WTC11 (cell line): ENCODE data around the gene OAS2. TPM values are rescaled to one million over a fixed set of nuclear protein-coding genes. Genes with fewer than 3 reads are reported as not detected.
A peak's percentile ranks its signal among the peaks of the same experiment; 100 is the strongest.

ENCODE experiments used
- ATAC-seq: fragments of 200-7000 bp; cut with Tn5 transposase; 2 replicates; pipeline ENCODE4 v1.10.0; 2021; ENCODE audit warnings: mild to moderate bottlenecking, moderate library complexity
- CTCF ChIA-PET: fragments of 300-600 bp; sonication (Branson Sonifier 250); formaldehyde crosslinking; loops from one replicate; lab custom pipeline; 2021; ENCODE audit warnings: antibody characterized with exemption; lab: Charles Lee
- POLR2A ChIA-PET: fragments of 350-600 bp; sonication (Branson Sonifier 250); formaldehyde crosslinking; loops from one replicate; lab custom pipeline; 2021; ENCODE audit warnings: antibody characterized with exemption; lab: Charles Lee
- DNase-seq: peaks from one replicate; pipeline ENCODE4 v3.0.0; 2021; ENCODE audit warnings: low spot score
- H3K27ac Mint-ChIP-seq: 2 replicates; pipeline ENCODE4 v1.8.0; 2021; ENCODE audit warnings: mixed read lengths
- H3K27me3 Mint-ChIP-seq: 2 replicates; pipeline ENCODE4 v1.8.0; 2021; ENCODE audit warnings: low read depth, mild to moderate bottlenecking, moderate library complexity, mixed read lengths
- H3K36me3 Mint-ChIP-seq: 2 replicates; pipeline ENCODE4 v1.8.0; 2021; ENCODE audit warnings: mixed read lengths
- H3K4me1 Mint-ChIP-seq: 2 replicates; pipeline ENCODE4 v1.8.0; 2022; ENCODE audit warnings: mixed read lengths
- H3K4me3 Mint-ChIP-seq: 2 replicates; pipeline ENCODE4 v1.8.0; 2021; ENCODE audit warnings: mild to moderate bottlenecking, moderate library complexity, mixed read lengths
- H3K9me3 Mint-ChIP-seq: 2 replicates; pipeline ENCODE4 v1.8.0; 2021; ENCODE audit warnings: mixed read lengths
- EMX1 ChIP-seq: fragments of 250-450 bp; sonication (Bioruptor Pico); IDR thresholded peaks from 2 replicates; pipeline ENCODE4 v1.8.0; 2021; ENCODE audit warnings: mild to moderate bottlenecking
- GTF2I ChIP-seq: fragments of 250-450 bp; sonication (Bioruptor Pico); conservative IDR thresholded peaks from 2 replicates; pipeline ENCODE4 v1.4.0; 2021; ENCODE audit warnings: mild to moderate bottlenecking
- JUN ChIP-seq: sonication (generic); formaldehyde crosslinking; IDR thresholded peaks from 2 replicates; pipeline ENCODE4 v1.8.0; 2023; ENCODE audit warnings: mild to moderate bottlenecking, missing genetic modification reagents
- MXD4 ChIP-seq: fragments of 250-450 bp; sonication (Bioruptor Pico); IDR thresholded peaks from 2 replicates; pipeline ENCODE4 v1.8.0; 2021; ENCODE audit warnings: mild to moderate bottlenecking, moderate library complexity, borderline replicate concordance
- MYBL2 ChIP-seq: sonication (generic); formaldehyde crosslinking; IDR thresholded peaks from 2 replicates; pipeline ENCODE4 v1.8.1; 2023; ENCODE audit warnings: mild to moderate bottlenecking, moderate library complexity, missing genetic modification reagents
- SMAD3 ChIP-seq: sonication (generic); formaldehyde crosslinking; IDR thresholded peaks from 2 replicates; pipeline ENCODE4 v1.8.0; 2022; ENCODE audit warnings: missing genetic modification reagents, mild to moderate bottlenecking, borderline replicate concordance
- SMAD4 ChIP-seq: sonication (generic); formaldehyde crosslinking; IDR thresholded peaks from 2 replicates; pipeline ENCODE4 v1.8.0; 2022; ENCODE audit warnings: mild to moderate bottlenecking, missing genetic modification reagents
- ZBTB21 ChIP-seq: sonication (generic); formaldehyde crosslinking; IDR thresholded peaks from 2 replicates; pipeline ENCODE4 v1.8.1; 2023; ENCODE audit warnings: mild to moderate bottlenecking, missing genetic modification reagents, borderline replicate concordance
- ZNF671 ChIP-seq: fragments of 250-450 bp; sonication (Bioruptor Pico); IDR thresholded peaks from 2 replicates; pipeline ENCODE4 v1.8.0; 2021; ENCODE audit warnings: mild to moderate bottlenecking
- total RNA-seq: library from RNA; stranded (reverse); gene quantifications from 3 replicates; pipeline ENCODE4 v1.2.3, GENCODE V29; 2021
- TF ChIP-seq, protein P1 (sequence below): sonication (generic); formaldehyde crosslinking; IDR thresholded peaks from 2 replicates; pipeline ENCODE4 v1.8.1; 2023; ENCODE audit warnings: mild to moderate bottlenecking, missing genetic modification reagents, moderate library complexity
- TF ChIP-seq, protein P2 (sequence below): sonication (generic); formaldehyde crosslinking; IDR thresholded peaks from 2 replicates; pipeline ENCODE4 v1.8.1; 2023; ENCODE audit warnings: mild to moderate bottlenecking, missing genetic modification reagents
- TF ChIP-seq, protein P3 (sequence below): fragments of 250-450 bp; sonication (Bioruptor Pico); IDR thresholded peaks from 2 replicates; pipeline ENCODE4 v2.1.2; 2022; ENCODE audit warnings: mild to moderate bottlenecking, moderate library complexity
- TF ChIP-seq, protein P4 (sequence below): sonication (generic); formaldehyde crosslinking; IDR thresholded peaks from 2 replicates; pipeline ENCODE4 v1.8.0; 2022; ENCODE audit warnings: missing genetic modification reagents
- TF ChIP-seq, protein P5 (sequence below): fragments of 250-450 bp; sonication (Bioruptor Pico); conservative IDR thresholded peaks from 2 replicates; pipeline ENCODE4 v1.9.0; 2021; ENCODE audit warnings: mild to moderate bottlenecking

OAS2 gene
- total RNA-seq, 1 experiment from 2014 or later: 0.28 TPM

DNA sequence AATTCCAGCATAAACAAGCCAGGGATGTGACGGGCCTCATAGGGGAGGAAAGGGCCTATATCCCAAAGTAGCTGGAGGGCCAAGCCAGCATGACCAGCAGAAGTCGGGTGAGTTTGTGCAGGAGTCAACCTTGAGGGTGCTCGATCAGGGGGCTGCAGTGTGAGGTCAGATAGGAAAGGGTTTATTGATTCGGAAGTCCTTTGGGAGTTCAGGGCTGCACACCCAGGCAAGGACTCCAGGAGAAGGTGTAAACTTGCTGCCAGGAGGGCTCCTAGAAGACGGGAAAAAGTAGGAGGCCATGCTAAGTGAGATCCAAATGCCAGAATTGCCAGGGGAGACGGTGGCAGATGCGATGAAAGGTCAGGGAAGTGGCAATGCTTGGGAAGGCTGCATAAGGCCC, 3.4 kb upstream of the OAS2 start:
- Mint-ChIP-seq H3K4me3 (no peak overlapping the region), H3K9me3 (no peaks in the 10 kb centered on the region), H3K36me3 (no peaks in the 10 kb centered on the region), H3K4me1 (no peaks in the 10 kb centered on the region), H3K27me3 (no peaks in the 10 kb centered on the region; the same call in 1 of the 2 replicates), H3K27ac (no peak overlapping the region)
- DNase-seq (no peak), ATAC-seq (no peak)
- ChIA-PET POLR2A (no interaction called here), CTCF (interaction anchor here (0.7 kb wide), 1 partner anchor 74 kb away, joined by 4 read pairs; no protein-coding TSS in a partner anchor)
- TF ChIP-seq SMAD3 (CRISPR knock-in tag): no peak

DNA sequence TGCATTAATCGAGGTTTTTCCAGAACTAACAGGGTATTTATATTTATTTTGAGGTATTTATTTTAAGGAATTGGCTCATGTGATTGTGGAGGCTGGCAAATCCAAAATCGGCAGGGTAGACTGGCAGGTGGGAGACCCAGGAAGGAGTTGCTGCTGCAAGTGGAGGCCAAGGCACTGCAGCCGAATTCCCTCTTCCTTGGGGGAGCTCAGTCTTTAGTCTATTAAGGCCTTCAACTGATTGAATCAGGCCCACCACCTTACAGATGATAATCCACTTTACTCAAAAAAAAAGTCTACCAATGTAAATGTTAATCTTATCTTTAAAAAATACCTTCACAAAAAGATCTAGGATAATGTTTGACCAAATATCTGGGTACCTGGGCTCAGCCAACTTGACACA, 1.2 kb upstream of the OAS2 start:
- H3K4me3 Mint-ChIP-seq: no peak overlapping the region
- 0 out of 2 replicates have a peak, but pooled peaks cover 3% of the 10 kb centered on the region for H3K9me3 Mint-ChIP-seq
- no peak for ATAC-seq
- DNase-seq: no peak
- H3K27me3 Mint-ChIP-seq: no peaks in the 10 kb centered on the region; the same call in 1 of the 2 replicates
- H3K36me3 Mint-ChIP-seq: no peaks in the 10 kb centered on the region
- H3K4me1 Mint-ChIP-seq: no peaks in the 10 kb centered on the region
- ChIA-PET POLR2A (interaction anchor here (0.8 kb wide), 1 partner anchor 120 kb away, joined by 8 read pairs; no protein-coding TSS in a partner anchor), CTCF (interaction anchor here (0.7 to 1.6 kb wide), 3 partner anchors 14 to 53 kb away, joined by 3 to 7 read pairs (median 3); no protein-coding TSS in a partner anchor)
- TF ChIP-seq ZNF671 (CRISPR knock-in tag) (no peak), GTF2I (0 out of 2 replicates have a peak, but pooled peaks have one; percentile 3)
- H3K27ac Mint-ChIP-seq: no peak overlapping the region

DNA sequence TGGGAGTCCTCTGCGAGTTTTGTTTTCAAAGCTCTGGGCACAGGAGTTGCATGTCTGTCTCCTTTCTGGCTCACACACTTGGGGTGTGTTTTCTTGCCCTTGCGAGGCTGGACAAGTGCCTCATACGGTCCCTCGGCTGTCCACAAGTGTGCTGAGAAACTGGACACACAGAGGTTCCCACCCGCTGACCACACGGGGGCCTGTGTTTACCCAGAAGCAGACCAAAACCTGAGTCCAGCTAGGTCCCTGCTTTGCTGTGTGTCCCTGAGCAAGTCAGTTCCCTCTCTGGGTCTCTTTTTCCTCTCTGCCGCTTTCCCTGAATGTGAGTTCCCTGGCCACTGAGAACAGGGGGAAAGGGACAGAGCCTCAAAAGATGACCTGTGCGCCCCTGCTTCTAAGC, 678 bp upstream of the OAS2 start:
- no peaks in the 10 kb centered on the region for H3K36me3 Mint-ChIP-seq
- H3K9me3 Mint-ChIP-seq: 0 out of 2 replicates have a peak, but pooled peaks cover 3% of the 10 kb centered on the region
- no peak overlapping the region for H3K4me3 Mint-ChIP-seq
- ATAC-seq (no peak), DNase-seq (no peak)
- H3K27me3 Mint-ChIP-seq: no peaks in the 10 kb centered on the region; the same call in 1 of the 2 replicates
- no peak overlapping the region for H3K27ac Mint-ChIP-seq
- no peaks in the 10 kb centered on the region for H3K4me1 Mint-ChIP-seq
- POLR2A ChIA-PET: interaction anchor here (0.8 kb wide), 1 partner anchor 120 kb away, joined by 8 read pairs; no protein-coding TSS in a partner anchor
- TF ChIP-seq MXD4 (CRISPR knock-in tag) (no peak), MYBL2 (CRISPR knock-in tag) (no peak), EMX1 (no peak), ZBTB21 (CRISPR knock-in tag) (no peak), SMAD4 (no peak), JUN (CRISPR knock-in tag) (no peak)
- TF ChIP-seq, protein P1, sequence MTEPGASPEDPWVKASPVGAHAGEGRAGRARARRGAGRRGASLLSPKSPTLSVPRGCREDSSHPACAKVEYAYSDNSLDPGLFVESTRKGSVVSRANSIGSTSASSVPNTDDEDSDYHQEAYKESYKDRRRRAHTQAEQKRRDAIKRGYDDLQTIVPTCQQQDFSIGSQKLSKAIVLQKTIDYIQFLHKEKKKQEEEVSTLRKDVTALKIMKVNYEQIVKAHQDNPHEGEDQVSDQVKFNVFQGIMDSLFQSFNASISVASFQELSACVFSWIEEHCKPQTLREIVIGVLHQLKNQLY: no peak
- TF ChIP-seq, protein P2, sequence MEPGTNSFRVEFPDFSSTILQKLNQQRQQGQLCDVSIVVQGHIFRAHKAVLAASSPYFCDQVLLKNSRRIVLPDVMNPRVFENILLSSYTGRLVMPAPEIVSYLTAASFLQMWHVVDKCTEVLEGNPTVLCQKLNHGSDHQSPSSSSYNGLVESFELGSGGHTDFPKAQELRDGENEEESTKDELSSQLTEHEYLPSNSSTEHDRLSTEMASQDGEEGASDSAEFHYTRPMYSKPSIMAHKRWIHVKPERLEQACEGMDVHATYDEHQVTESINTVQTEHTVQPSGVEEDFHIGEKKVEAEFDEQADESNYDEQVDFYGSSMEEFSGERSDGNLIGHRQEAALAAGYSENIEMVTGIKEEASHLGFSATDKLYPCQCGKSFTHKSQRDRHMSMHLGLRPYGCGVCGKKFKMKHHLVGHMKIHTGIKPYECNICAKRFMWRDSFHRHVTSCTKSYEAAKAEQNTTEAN (CRISPR knock-in tag): no peak
- TF ChIP-seq, protein P3, sequence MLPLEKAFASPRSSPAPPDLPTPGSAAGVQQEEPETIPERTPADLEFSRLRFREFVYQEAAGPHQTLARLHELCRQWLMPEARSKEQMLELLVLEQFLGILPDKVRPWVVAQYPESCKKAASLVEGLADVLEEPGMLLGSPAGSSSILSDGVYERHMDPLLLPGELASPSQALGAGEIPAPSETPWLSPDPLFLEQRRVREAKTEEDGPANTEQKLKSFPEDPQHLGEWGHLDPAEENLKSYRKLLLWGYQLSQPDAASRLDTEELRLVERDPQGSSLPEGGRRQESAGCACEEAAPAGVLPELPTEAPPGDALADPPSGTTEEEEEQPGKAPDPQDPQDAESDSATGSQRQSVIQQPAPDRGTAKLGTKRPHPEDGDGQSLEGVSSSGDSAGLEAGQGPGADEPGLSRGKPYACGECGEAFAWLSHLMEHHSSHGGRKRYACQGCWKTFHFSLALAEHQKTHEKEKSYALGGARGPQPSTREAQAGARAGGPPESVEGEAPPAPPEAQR (CRISPR knock-in tag): no peak
- TF ChIP-seq, protein P4, sequence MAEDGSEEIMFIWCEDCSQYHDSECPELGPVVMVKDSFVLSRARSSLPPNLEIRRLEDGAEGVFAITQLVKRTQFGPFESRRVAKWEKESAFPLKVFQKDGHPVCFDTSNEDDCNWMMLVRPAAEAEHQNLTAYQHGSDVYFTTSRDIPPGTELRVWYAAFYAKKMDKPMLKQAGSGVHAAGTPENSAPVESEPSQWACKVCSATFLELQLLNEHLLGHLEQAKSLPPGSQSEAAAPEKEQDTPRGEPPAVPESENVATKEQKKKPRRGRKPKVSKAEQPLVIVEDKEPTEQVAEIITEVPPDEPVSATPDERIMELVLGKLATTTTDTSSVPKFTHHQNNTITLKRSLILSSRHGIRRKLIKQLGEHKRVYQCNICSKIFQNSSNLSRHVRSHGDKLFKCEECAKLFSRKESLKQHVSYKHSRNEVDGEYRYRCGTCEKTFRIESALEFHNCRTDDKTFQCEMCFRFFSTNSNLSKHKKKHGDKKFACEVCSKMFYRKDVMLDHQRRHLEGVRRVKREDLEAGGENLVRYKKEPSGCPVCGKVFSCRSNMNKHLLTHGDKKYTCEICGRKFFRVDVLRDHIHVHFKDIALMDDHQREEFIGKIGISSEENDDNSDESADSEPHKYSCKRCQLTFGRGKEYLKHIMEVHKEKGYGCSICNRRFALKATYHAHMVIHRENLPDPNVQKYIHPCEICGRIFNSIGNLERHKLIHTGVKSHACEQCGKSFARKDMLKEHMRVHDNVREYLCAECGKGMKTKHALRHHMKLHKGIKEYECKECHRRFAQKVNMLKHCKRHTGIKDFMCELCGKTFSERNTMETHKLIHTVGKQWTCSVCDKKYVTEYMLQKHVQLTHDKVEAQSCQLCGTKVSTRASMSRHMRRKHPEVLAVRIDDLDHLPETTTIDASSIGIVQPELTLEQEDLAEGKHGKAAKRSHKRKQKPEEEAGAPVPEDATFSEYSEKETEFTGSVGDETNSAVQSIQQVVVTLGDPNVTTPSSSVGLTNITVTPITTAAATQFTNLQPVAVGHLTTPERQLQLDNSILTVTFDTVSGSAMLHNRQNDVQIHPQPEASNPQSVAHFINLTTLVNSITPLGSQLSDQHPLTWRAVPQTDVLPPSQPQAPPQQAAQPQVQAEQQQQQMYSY (CRISPR knock-in tag): no peak
- TF ChIP-seq, protein P5, sequence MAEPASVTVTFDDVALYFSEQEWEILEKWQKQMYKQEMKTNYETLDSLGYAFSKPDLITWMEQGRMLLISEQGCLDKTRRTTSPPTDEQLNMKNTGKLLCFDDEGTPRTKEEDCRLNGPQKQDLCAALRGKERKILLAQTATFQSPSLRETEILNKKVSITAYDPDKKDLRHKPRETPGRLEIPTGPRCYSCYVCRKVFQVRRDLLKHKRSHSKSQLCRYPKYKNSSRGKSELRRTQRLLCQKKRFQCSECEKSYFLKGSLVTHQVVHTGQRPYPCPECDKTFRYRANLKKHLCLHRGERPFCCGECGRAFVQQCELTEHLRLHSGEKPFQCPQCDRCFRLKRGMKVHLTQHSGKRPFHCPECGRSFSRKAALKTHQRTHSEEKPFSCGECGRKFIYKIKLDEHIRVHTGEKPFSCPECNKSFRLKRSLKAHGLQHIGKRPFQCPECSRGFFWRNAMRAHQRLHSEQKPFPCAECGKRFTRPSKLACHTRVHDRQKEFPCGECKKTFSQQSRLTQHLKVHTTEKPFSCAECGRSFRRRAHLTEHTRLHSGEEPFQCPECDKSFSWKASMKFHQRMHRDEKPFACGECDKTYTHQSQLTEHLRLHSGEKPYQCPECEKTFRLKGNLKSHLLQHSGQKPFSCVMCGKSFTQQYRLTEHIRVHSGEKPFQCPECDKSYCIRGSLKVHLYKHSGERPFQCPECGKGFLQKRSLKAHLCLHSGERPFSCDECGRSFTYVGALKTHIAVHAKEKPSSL (CRISPR knock-in tag): no peak
- CTCF ChIA-PET: interaction anchor here (0.6 to 2.3 kb wide), 5 partner anchors 13 to 116 kb away, joined by 3 to 45 read pairs (median 3); no protein-coding TSS in a partner anchor
